ENCODE results near the gene PRKACG.
"Not testable (repeated sequence)": the region's sequence is repeated elsewhere in the genome, so short reads cannot be mapped to it uniquely, and the experiment has no call there.

PRKACG gene

DNA sequence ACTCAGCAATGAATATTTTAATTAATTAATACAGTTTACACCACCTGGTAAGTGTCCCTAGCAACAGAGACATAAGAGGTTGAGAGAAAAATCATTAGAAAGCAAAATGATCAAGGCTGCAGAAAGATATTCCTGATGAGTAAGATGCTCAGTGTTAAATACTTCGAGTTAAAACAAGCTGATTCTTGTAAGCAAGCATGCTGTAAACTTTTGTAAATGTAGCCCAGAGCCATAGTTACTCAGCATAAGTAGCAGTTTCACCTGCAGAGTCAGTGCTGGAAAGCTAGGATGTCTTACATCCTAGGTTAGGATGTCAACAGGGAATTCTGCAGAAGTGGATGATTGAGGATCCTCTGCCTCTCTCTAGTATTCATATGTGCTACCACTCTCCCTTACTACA is 4.2 kb downstream of the PRKACG start:
- DNase-seq (no peak), ATAC-seq (no peak)
- Mint-ChIP-seq H3K9me3 (no peaks in the 10 kb centered on the region), H3K27me3 (peaks cover 36% of the 10 kb centered on the region), H3K4me3 (no peak overlapping the region), H3K4me1 (peaks cover 8% of the 10 kb centered on the region), H3K27ac (no peak overlapping the region)

DNA sequence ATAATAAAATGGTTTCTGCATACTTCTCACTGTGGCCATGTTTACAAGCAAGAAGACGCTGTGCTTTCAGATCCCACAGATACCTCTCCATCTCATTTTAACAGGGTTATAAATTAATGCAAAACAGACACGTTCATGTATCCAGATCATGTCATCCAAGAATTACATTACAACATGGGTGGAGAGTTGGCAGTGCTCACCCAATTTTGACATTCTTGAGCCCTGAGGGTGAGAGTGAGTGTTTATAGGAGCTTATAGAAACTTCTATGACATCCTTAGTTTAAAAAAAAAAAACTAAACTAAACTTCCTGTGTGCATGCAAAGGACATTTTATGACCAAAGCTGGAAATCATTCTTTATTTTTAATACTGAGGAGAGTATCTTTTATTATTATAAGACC is 9.1 kb downstream of the PRKACG start:
- Mint-ChIP-seq H3K9me3 (no peaks in the 10 kb centered on the region), H3K4me1 (no peaks in the 10 kb centered on the region), H3K27me3 (no peaks in the 10 kb centered on the region), H3K4me3 (no peak overlapping the region), H3K27ac (no peak overlapping the region)
- ATAC-seq (no peak), DNase-seq (no peak)

DNA sequence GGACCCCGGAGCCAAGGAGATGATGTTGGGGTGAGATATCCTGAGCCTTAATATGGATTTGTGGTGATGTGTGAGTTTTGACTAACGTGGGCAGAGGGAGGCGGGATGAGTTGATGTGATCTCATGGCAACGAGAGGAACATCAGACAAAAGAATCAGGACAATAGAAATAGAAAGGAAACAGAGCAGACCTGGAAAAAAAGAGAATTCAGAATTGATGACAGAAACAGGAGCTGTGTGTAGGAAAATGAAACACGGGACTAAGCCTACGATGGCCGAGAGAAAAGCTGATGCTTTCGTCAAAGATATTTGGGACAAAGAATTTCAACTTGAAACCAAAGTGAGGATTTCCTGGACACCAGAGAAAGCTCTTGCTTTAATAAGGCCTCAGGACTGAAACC is 10.9 kb downstream of the PRKACG start:
- H3K9me3 Mint-ChIP-seq: no peaks in the 10 kb centered on the region
- H3K27ac Mint-ChIP-seq: no peak overlapping the region
- H3K4me3 Mint-ChIP-seq: no peak overlapping the region
- no peaks in the 10 kb centered on the region for H3K27me3 Mint-ChIP-seq
- peaks cover 9% of the 10 kb centered on the region for H3K4me1 Mint-ChIP-seq
- ATAC-seq (no peak), DNase-seq (no peak)

DNA sequence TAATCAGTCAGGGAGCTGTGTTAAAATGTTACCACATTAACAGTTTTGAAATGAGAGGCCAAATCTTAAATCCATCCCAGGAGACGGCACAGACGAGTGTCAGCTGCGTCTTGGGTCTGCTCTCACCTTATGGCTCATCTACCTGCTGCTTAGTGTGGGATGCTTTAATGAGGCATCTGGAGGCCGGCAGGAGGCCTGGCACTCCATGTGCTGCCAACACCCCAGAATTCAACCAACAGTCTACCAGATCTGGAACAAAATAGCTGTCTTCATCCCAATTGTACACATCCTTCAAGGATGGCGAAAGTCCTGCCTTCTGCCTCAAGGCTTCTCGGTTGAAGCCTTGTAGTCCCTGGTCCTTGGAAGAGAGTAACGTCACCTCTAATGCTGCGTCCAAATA is 12.0 kb downstream of the PRKACG start:
- no peaks in the 10 kb centered on the region for H3K27me3 Mint-ChIP-seq
- ATAC-seq (no peak), DNase-seq (no peak)
- H3K9me3 Mint-ChIP-seq: no peaks in the 10 kb centered on the region
- peaks cover 9% of the 10 kb centered on the region for H3K4me1 Mint-ChIP-seq
- no peak overlapping the region for H3K4me3 Mint-ChIP-seq
- no peak overlapping the region for H3K27ac Mint-ChIP-seq

DNA sequence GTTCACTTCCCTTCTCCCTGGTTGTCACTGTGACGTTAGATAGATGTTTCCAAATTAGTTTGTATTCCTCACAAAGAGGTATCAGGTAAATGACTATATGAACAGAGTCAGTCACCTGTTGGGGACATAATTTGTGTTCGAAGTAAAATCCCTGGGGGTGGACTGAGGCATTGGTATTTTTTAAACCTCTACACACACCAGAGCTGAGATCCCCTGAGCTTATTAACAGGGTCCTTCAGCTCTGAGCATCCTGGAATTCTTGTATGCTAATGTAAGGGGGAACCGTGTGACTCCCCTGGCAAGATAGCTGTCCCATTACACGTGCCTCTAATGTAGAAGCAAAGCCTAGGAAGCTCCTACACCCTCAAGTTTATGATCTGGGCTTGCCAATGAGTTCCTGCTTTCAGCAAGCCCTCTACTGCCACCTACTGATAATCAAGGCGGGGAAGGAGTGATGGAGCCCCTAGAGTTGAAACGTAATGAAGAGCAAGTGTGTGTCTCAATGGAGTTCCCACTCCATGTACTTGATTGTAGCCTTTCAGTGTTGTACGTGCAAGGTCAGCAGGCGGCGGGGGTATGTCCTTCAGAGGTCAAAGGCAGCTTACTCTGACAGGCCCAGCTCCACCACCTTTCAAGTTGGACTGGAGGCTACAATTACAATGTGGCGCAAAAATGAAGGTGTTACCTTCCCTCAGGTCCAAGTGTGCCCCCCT is 14.4 kb downstream of the PRKACG start:
- ATAC-seq (peak; percentile 90), DNase-seq (peak; percentile 52 to 68)
- H3K27me3 Mint-ChIP-seq: no peaks in the 10 kb centered on the region
- no peaks in the 10 kb centered on the region for H3K9me3 Mint-ChIP-seq
- H3K4me3 Mint-ChIP-seq: no peak overlapping the region
- peaks cover 17% of the 10 kb centered on the region for H3K4me1 Mint-ChIP-seq
- no peak overlapping the region for H3K27ac Mint-ChIP-seq

DNA sequence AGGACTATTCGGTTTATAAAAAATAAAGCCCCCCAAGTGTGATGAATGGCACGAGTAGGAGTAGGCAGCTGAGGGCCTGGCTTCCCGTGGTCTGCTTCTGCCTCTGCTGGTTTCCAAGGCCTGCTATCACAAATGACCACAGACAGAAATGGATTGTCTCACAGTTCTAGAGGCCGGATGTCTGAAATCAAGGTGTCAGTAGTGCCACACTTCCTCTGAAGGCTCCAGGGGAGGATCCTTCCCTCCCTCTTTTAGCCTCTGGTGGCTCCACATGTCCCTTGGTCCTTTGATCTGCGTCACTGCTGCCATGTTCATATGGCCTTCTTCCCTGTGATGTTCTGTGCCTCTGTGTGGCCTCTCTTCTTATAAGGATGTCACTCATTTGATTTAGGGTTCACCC is 15.1 kb downstream of the PRKACG start:
- ATAC-seq: peak; percentile 21
- H3K27ac Mint-ChIP-seq: no peak overlapping the region
- no peaks in the 10 kb centered on the region for H3K27me3 Mint-ChIP-seq
- no peaks in the 10 kb centered on the region for H3K9me3 Mint-ChIP-seq
- H3K4me1 Mint-ChIP-seq: peaks cover 17% of the 10 kb centered on the region
- H3K4me3 Mint-ChIP-seq: no peak overlapping the region
- DNase-seq: no peak

DNA sequence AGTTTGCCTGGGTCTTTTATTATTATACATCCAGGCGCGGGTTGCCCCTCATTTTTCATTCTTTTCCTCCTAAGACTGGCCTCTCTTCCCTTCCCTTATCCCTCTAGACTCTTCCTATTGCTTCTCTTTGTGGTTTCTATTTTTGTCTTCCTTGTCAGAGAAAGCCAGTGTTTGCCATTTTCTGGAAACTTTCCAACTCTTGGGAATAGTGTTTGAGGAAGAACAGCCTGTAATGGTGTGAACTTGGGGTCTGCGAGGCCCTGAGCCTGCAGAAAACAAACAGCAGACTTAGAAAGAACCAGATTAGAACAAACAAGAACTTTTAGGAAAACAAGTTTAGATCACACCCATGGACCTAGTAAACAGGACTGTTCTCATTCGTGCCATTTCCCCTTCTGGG is 15.5 kb downstream of the PRKACG start:
- Mint-ChIP-seq H3K4me1 (peaks cover 17% of the 10 kb centered on the region), H3K27ac (no peak overlapping the region), H3K9me3 (no peaks in the 10 kb centered on the region), H3K27me3 (no peaks in the 10 kb centered on the region), H3K4me3 (no peak overlapping the region)
- ATAC-seq (no peak), DNase-seq (no peak)

DNA sequence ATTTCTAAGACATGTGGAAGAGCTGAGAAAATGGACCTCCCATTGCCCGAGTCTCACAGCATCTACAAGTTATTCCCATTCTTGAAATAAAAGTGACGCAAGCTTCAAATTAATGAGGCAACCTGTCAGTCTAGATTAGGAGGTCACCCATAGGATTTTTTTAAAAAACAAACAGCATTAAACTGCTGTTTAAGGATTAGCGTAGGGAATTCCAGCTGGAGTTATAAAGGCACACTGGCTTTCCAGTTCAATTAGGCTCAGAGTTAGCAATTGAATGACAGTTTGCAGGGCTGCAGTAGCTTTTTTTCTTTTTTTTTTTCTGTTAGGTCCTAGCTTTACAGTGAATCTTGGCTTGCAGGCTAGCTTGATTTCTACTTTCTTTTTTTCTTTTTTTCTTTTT is 16.2 kb downstream of the PRKACG start:
- peaks cover 17% of the 10 kb centered on the region for H3K4me1 Mint-ChIP-seq
- no peaks in the 10 kb centered on the region for H3K27me3 Mint-ChIP-seq
- no peaks in the 10 kb centered on the region for H3K9me3 Mint-ChIP-seq
- DNase-seq: no peak
- no peak for ATAC-seq
- H3K27ac Mint-ChIP-seq: peak overlapping the region in 1 of 2 donors; percentile 71
- H3K4me3 Mint-ChIP-seq: no peak overlapping the region

DNA sequence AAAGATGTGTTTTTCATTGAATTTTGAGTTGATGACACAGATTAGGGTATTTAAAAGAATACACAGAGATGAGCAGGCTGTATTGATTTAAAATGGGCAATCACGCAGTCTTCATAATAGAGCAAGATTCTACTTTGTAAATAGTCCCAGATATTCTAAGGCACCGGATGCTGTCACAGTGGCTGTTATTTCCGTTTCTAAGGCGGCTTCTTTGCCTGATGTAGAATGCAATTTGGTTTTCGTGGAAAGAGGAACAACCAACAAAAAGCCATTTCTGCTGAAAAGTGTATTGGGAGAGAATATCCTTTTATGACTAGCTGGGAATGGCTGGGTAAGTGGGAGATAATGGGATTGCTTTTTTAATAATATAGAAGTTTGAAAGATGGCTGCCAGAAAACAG is 17.5 kb downstream of the PRKACG start:
- ATAC-seq (no peak), DNase-seq (no peak)
- H3K4me1 Mint-ChIP-seq: peaks cover 17% of the 10 kb centered on the region
- H3K4me3 Mint-ChIP-seq: peak overlapping the region; percentile 39 to 49
- H3K9me3 Mint-ChIP-seq: no peaks in the 10 kb centered on the region
- H3K27ac Mint-ChIP-seq: peak overlapping the region; percentile 50 to 75
- H3K27me3 Mint-ChIP-seq: no peaks in the 10 kb centered on the region

DNA sequence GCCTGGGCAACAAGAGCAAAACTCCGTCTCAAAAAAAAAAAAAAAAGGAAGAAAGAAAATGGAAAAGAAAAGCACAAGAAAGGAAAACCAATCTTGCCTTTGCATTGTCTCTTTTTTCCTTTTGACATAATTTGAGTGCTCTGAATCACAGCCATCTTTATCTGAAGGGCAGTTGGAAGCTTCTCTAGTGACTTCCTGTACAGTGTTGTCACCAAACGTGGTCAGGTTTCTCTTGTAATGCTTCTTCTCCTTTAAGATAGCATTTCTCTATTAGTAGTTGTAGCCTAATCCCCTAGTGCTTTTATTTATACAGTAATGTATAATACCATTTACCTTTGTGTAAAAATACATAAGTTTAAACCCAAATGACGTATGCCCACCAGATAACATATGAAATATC is 18.1 kb downstream of the PRKACG start:
- Mint-ChIP-seq H3K27ac (no peak overlapping the region), H3K4me1 (peaks cover 17% of the 10 kb centered on the region), H3K4me3 (no peak overlapping the region), H3K9me3 (no peaks in the 10 kb centered on the region), H3K27me3 (no peaks in the 10 kb centered on the region)
- ATAC-seq (no peak), DNase-seq (no peak)

DNA sequence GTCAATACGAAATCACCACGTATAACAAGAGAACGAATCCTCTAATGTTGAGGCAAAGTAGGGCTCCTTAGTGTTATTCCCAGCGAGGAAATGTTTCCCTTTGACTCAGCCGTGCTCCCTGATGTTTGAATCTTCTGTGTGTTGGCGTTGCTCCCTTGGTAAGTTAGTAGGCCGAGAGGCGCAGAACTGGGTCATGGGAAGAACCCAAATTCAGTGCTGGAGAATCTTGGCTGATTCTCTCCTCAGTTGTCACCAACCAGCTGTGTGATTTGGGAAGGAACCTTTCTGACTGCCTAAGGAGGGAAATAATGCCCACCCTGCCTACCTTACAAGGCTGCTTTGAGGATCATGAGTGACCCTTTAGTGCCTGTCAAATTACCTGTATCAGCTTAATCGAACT is 22.5 kb downstream of the PRKACG start:
- no peak for ATAC-seq
- Mint-ChIP-seq H3K27ac (no peak overlapping the region), H3K27me3 (no peaks in the 10 kb centered on the region), H3K9me3 (no peaks in the 10 kb centered on the region), H3K4me1 (peaks cover 5% of the 10 kb centered on the region), H3K4me3 (no peak overlapping the region)
- DNase-seq: no peak

DNA sequence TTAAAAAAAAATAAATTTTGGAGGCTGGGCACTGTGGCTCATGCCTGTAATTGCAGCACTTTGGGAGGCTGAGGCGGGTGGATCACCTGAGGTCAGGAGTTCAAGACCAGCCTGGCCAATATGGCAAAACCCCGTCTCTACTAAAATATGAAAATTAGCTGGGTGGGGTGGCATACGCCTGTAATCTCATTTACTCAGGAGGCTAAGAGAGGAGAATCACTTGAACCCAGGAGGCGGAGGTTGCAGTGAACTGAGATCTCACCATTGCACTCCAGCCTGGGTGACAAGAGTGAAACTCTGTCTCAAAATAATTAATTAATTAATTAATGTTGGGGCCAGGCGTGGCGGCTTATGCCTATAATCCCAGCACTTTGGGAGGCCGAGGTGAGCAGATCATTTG is 27.0 kb downstream of the PRKACG start:
- H3K27me3 Mint-ChIP-seq, H3K27ac Mint-ChIP-seq: not testable (repeated sequence)

DNA sequence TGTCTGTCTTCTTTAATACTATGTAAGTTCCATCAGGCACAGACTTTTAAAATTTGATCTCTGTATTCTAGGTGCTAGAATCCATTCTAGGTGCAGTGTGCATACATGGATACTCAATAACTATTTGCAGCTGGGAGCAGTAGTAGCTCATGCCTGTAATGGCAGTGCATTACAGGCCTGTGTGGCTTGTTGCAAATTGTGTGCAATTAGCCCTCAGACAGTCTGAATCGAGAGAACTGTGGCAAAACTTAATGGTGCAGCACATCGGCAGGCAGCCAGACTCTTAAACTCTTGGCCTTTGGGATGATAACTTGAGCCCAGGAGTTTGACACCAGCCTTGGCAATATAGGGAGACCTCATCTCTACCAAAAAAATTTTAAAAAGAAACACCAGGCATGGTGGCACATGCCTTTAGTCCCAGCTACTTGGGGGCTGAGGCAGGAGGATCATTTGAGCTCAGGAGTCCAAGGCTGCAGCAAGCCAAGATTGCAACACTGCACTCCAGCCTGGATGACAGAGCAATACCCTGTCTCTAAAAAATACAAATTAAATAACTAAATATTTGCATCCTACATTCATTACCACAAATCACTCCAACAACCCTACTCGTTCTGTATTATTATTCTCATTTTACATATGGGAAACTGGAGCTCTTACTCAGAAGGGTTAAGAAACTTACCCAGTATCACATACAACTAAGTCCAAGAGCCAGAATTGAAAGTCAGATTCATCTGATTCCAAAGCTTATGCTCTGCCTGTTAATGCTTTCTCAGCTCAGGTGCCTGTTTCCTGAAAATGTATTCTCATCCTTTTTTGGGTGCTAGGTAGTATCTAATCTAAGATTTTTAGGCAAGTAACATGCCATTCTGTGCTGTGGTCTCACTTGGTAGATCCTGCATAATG is 30.1 kb downstream of the PRKACG start:
- Mint-ChIP-seq H3K4me1 (peaks cover 26% of the 10 kb centered on the region), H3K4me3 (no peak overlapping the region), H3K9me3 (no peaks in the 10 kb centered on the region), H3K27ac (peak overlapping the region in 1 of 2 donors; percentile 52), H3K27me3 (no peaks in the 10 kb centered on the region)
- ATAC-seq: no peak
- DNase-seq: no peak

More for the DNA sequence above, 27.0 kb downstream of the PRKACG start:
- not testable (repeated sequence) for DNase-seq, H3K4me1 Mint-ChIP-seq, H3K4me3 Mint-ChIP-seq, H3K9me3 Mint-ChIP-seq, ATAC-seq

DNA sequence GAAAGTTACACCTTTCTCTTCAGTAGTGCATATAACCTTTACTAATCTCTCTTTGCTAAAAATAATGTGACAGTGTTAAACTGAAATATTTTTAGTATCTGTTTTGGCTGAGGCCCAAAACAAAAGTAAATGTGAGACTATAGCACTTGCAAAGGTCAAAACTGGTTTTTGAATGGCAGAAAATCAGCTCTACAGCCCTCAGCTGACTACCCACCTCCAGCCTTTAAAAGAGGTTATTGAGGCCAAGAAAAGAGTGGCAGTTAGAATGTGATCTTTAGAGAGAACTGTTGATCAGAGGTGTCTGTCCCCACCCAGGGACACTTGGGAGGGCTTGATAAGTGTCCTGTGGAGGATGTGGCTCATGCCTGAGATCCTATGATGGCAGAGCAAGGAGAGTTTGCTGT is 30.9 kb downstream of the PRKACG start:
- DNase-seq: no peak
- Mint-ChIP-seq H3K27ac (no peak overlapping the region), H3K9me3 (peaks cover 0 to 3% of the 10 kb centered on the region in 2 donors)

DNA sequence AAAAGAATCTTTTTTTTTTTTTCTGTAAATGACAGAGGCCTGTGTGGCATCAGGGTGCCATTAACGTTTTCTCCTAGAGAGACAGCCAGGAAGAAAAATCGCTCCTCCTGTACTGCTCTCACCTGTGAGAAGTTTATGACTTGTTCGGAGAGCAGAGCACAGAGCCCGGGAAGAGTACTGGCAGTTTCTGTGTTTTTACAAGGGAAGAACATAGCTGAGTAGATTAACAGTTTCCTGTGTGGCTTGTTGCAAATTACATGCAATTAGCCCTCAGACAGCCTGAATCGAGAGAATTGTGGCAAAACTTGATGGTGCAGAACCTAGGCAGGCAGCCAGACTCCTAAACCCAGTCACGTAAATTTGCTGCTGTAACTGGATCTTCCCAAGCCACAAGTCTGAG is 32.1 kb downstream of the PRKACG start:
- no peak overlapping the region for H3K27ac Mint-ChIP-seq
- H3K4me3 Mint-ChIP-seq: no peak overlapping the region
- peaks cover 28% of the 10 kb centered on the region for H3K4me1 Mint-ChIP-seq
- H3K9me3 Mint-ChIP-seq: peaks cover 0 to 4% of the 10 kb centered on the region in 2 donors
- DNase-seq (no peak), ATAC-seq (no peak)
- no peaks in the 10 kb centered on the region for H3K27me3 Mint-ChIP-seq

More for the DNA sequence above, 30.9 kb downstream of the PRKACG start:
- ATAC-seq: no peak
- H3K4me1 Mint-ChIP-seq: peaks cover 28% of the 10 kb centered on the region
- no peak overlapping the region for H3K4me3 Mint-ChIP-seq
- no peaks in the 10 kb centered on the region for H3K27me3 Mint-ChIP-seq

DNA sequence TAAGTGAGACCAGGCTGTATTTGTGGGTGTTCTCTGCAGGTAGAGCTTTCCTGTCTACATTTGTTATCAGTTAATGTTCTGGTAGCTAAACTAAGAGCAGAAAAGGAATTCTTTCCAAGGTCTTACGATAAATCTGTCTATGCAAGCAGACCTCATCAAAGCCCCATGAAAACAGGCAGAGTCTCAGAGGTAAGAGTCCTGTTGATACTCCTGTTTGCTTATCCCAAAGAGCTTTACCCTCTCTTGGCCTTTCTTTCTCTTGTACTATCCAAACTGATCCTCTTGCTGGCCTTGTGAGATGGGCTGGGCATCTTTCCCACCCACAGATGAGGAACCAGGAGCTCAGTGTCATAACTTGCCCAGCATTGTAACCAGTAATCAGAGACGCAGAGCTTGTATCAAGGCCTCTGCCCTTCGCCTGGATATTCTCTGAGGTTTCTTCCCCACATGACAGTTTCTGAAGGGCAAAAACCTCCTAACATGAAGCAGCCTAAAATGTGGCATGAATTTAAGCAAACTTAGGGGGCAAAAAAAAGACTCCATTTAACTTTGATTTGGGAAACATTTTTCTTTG is 33.5 kb downstream of the PRKACG start:
- ATAC-seq: no peak
- Mint-ChIP-seq H3K4me3 (no peak overlapping the region), H3K27me3 (no peaks in the 10 kb centered on the region), H3K9me3 (peaks cover 0 to 4% of the 10 kb centered on the region in 2 donors), H3K27ac (no peak overlapping the region), H3K4me1 (peaks cover 28% of the 10 kb centered on the region)
- no peak for DNase-seq

All from stimulated activated naive CD8-positive, alpha-beta T cell treated with anti-CD3 and anti-CD28 coated beads, Interleukin-15, amount 100 ng/mL, for 72 hours (primary cell).